ENCODE results near the gene NRG3.

NRG3 gene

GRCh38 chr10:82463614-82464013 lies 588.6 kb downstream of the NRG3 start:
- H2BK120ac ChIP-seq (ENCODE audit: insufficient read depth, low read length, poor library complexity): no peak overlapping the region
- H2BK12ac ChIP-seq (ENCODE audit: low read length): no peak overlapping the region
- H3K4me1 ChIP-seq (ENCODE audit: control insufficient read depth in 1 of 2, insufficient read depth in 2 of 2, low read length in 2 of 2): no peaks in the 10 kb centered on the region
- WGBS (ENCODE audit: extremely low coverage, insufficient coverage, insufficient read length): no CpG with 5 or more reads among the region's 1 CpG
- H2AFZ ChIP-seq (ENCODE audit: insufficient read depth, low read length, poor library complexity): no peak overlapping the region
- H3K9me3 ChIP-seq (ENCODE audit: insufficient read depth, low read depth, low read length): no peaks in the 10 kb centered on the region
- H4K91ac ChIP-seq (ENCODE audit: low read depth, low read length): no peak overlapping the region
- H3K9ac ChIP-seq (ENCODE audit: low read length): no peak overlapping the region
- no peaks in the 10 kb centered on the region for H3K27me3 ChIP-seq (ENCODE audit: insufficient read depth, low read length)
- H3K79me1 ChIP-seq (ENCODE audit: low read length): no peaks in the 10 kb centered on the region
- H3K79me2 ChIP-seq (ENCODE audit: control insufficient read depth, insufficient read depth, low read length, poor library complexity): no peaks in the 10 kb centered on the region
- no peak overlapping the region for H2AK5ac ChIP-seq (ENCODE audit: low read length)
- no peak overlapping the region for H3K23ac ChIP-seq (ENCODE audit: low read length)
- no peak overlapping the region for H3K18ac ChIP-seq (ENCODE audit: low read length)
- no peak overlapping the region for H4K8ac ChIP-seq (ENCODE audit: low read depth, low read length)
- no peak overlapping the region for H3K4me3 ChIP-seq (ENCODE audit: low read depth, low read length)
- H3K36me3 ChIP-seq (ENCODE audit: control insufficient read depth in 1 of 2, insufficient read depth in 2 of 2, low read length in 2 of 2): no peaks in the 10 kb centered on the region
- no peak for DNase-seq
- no peak overlapping the region for H3K27ac ChIP-seq (ENCODE audit: low read depth, low read length)
- H3K4me2 ChIP-seq (ENCODE audit: low read length): no peak overlapping the region
- no peak overlapping the region for H4K12ac ChIP-seq (ENCODE audit: low read depth, low read length)
- no peak overlapping the region for H3K4ac ChIP-seq (ENCODE audit: low read depth, low read length)
- no peak overlapping the region for H2BK5ac ChIP-seq (ENCODE audit: low read depth, low read length, poor library complexity)
- H3K14ac ChIP-seq (ENCODE audit: low read length): no peak overlapping the region

GRCh38 chr10:82464191-82464818 lies 589.3 kb downstream of the NRG3 start:
- H3K4me3 ChIP-seq (ENCODE audit: low read depth, low read length): no peak overlapping the region
- no peak overlapping the region for H2BK120ac ChIP-seq (ENCODE audit: insufficient read depth, low read length, poor library complexity)
- no peak overlapping the region for H3K9ac ChIP-seq (ENCODE audit: low read length)
- no CpG with 5 or more reads among the region's 6 CpGs for WGBS (ENCODE audit: extremely low coverage, insufficient coverage, insufficient read length)
- no peak overlapping the region for H2AFZ ChIP-seq (ENCODE audit: insufficient read depth, low read length, poor library complexity)
- H3K4ac ChIP-seq (ENCODE audit: low read depth, low read length): no peak overlapping the region
- H2BK12ac ChIP-seq (ENCODE audit: low read length): no peak overlapping the region
- no peaks in the 10 kb centered on the region for H3K27me3 ChIP-seq (ENCODE audit: insufficient read depth, low read length)
- no peaks in the 10 kb centered on the region for H3K79me2 ChIP-seq (ENCODE audit: control insufficient read depth, insufficient read depth, low read length, poor library complexity)
- no peak overlapping the region for H2BK5ac ChIP-seq (ENCODE audit: low read depth, low read length, poor library complexity)
- no peaks in the 10 kb centered on the region for H3K79me1 ChIP-seq (ENCODE audit: low read length)
- no peak overlapping the region for H4K8ac ChIP-seq (ENCODE audit: low read depth, low read length)
- no peak overlapping the region for H4K12ac ChIP-seq (ENCODE audit: low read depth, low read length)
- no peaks in the 10 kb centered on the region for H3K9me3 ChIP-seq (ENCODE audit: insufficient read depth, low read depth, low read length)
- no peak overlapping the region for H3K14ac ChIP-seq (ENCODE audit: low read length)
- H3K27ac ChIP-seq (ENCODE audit: low read depth, low read length): no peak overlapping the region
- H2AK5ac ChIP-seq (ENCODE audit: low read length): no peak overlapping the region
- no peak overlapping the region for H4K91ac ChIP-seq (ENCODE audit: low read depth, low read length)
- H3K23ac ChIP-seq (ENCODE audit: low read length): no peak overlapping the region
- no peak for DNase-seq
- H3K18ac ChIP-seq (ENCODE audit: low read length): no peak overlapping the region
- no peaks in the 10 kb centered on the region for H3K36me3 ChIP-seq (ENCODE audit: control insufficient read depth in 1 of 2, insufficient read depth in 2 of 2, low read length in 2 of 2)
- H3K4me2 ChIP-seq (ENCODE audit: low read length): no peak overlapping the region
- no peaks in the 10 kb centered on the region for H3K4me1 ChIP-seq (ENCODE audit: control insufficient read depth in 1 of 2, insufficient read depth in 2 of 2, low read length in 2 of 2)

- H4K8ac ChIP-seq (ENCODE audit: low read depth, low read length): no peak overlapping the region
- no peaks in the 10 kb centered on the region for H3K36me3 ChIP-seq (ENCODE audit: control insufficient read depth in 1 of 2, insufficient read depth in 2 of 2, low read length in 2 of 2)
- WGBS (ENCODE audit: extremely low coverage, insufficient coverage, insufficient read length): no CpG with 5 or more reads among the region's 5 CpGs
- no peaks in the 10 kb centered on the region for H3K79me1 ChIP-seq (ENCODE audit: low read length)
- H4K91ac ChIP-seq (ENCODE audit: low read depth, low read length): no peak overlapping the region
- H3K14ac ChIP-seq (ENCODE audit: low read length): no peak overlapping the region
- H3K23ac ChIP-seq (ENCODE audit: low read length): no peak overlapping the region
- no peak for DNase-seq
- H3K18ac ChIP-seq (ENCODE audit: low read length): no peak overlapping the region
- no peak overlapping the region for H4K12ac ChIP-seq (ENCODE audit: low read depth, low read length)
- H3K4ac ChIP-seq (ENCODE audit: low read depth, low read length): no peak overlapping the region
- H2AFZ ChIP-seq (ENCODE audit: insufficient read depth, low read length, poor library complexity): no peak overlapping the region
- no peak overlapping the region for H3K27ac ChIP-seq (ENCODE audit: low read depth, low read length)
- no peaks in the 10 kb centered on the region for H3K4me1 ChIP-seq (ENCODE audit: control insufficient read depth in 1 of 2, insufficient read depth in 2 of 2, low read length in 2 of 2)
- no peak overlapping the region for H3K4me3 ChIP-seq (ENCODE audit: low read depth, low read length)
- H2BK5ac ChIP-seq (ENCODE audit: low read depth, low read length, poor library complexity): no peak overlapping the region
- H3K9ac ChIP-seq (ENCODE audit: low read length): no peak overlapping the region
- no peak overlapping the region for H2AK5ac ChIP-seq (ENCODE audit: low read length)
- H3K27me3 ChIP-seq (ENCODE audit: insufficient read depth, low read length): no peaks in the 10 kb centered on the region
- no peak overlapping the region for H2BK120ac ChIP-seq (ENCODE audit: insufficient read depth, low read length, poor library complexity)
- H3K9me3 ChIP-seq (ENCODE audit: insufficient read depth, low read depth, low read length): no peaks in the 10 kb centered on the region
- no peaks in the 10 kb centered on the region for H3K79me2 ChIP-seq (ENCODE audit: control insufficient read depth, insufficient read depth, low read length, poor library complexity)
- H2BK12ac ChIP-seq (ENCODE audit: low read length): no peak overlapping the region
- H3K4me2 ChIP-seq (ENCODE audit: low read length): no peak overlapping the region
Observed at GRCh38 chr10:82464966-82465365, 590.0 kb downstream of the NRG3 start.

GRCh38 chr10:82468453-82468852 lies 593.5 kb downstream of the NRG3 start:
- H3K4me2 ChIP-seq (ENCODE audit: low read length): no peak overlapping the region
- no peak overlapping the region for H4K8ac ChIP-seq (ENCODE audit: low read depth, low read length)
- H3K9me3 ChIP-seq (ENCODE audit: insufficient read depth, low read depth, low read length): no peaks in the 10 kb centered on the region
- no peak overlapping the region for H4K12ac ChIP-seq (ENCODE audit: low read depth, low read length)
- H2BK5ac ChIP-seq (ENCODE audit: low read depth, low read length, poor library complexity): no peak overlapping the region
- H2AK5ac ChIP-seq (ENCODE audit: low read length): no peak overlapping the region
- H3K27me3 ChIP-seq (ENCODE audit: insufficient read depth, low read length): no peaks in the 10 kb centered on the region
- no peaks in the 10 kb centered on the region for H3K79me2 ChIP-seq (ENCODE audit: control insufficient read depth, insufficient read depth, low read length, poor library complexity)
- no peak overlapping the region for H2AFZ ChIP-seq (ENCODE audit: insufficient read depth, low read length, poor library complexity)
- no peak overlapping the region for H3K9ac ChIP-seq (ENCODE audit: low read length)
- no peak overlapping the region for H3K4ac ChIP-seq (ENCODE audit: low read depth, low read length)
- H3K14ac ChIP-seq (ENCODE audit: low read length): no peak overlapping the region
- H3K4me3 ChIP-seq (ENCODE audit: low read depth, low read length): no peak overlapping the region
- no peak overlapping the region for H3K23ac ChIP-seq (ENCODE audit: low read length)
- no peak overlapping the region for H3K18ac ChIP-seq (ENCODE audit: low read length)
- H2BK120ac ChIP-seq (ENCODE audit: insufficient read depth, low read length, poor library complexity): no peak overlapping the region
- no peaks in the 10 kb centered on the region for H3K36me3 ChIP-seq (ENCODE audit: control insufficient read depth in 1 of 2, insufficient read depth in 2 of 2, low read length in 2 of 2)
- no peak overlapping the region for H4K91ac ChIP-seq (ENCODE audit: low read depth, low read length)
- no CpG with 5 or more reads among the region's 1 CpG for WGBS (ENCODE audit: extremely low coverage, insufficient coverage, insufficient read length)
- H3K4me1 ChIP-seq (ENCODE audit: control insufficient read depth in 1 of 2, insufficient read depth in 2 of 2, low read length in 2 of 2): no peaks in the 10 kb centered on the region
- H3K79me1 ChIP-seq (ENCODE audit: low read length): no peaks in the 10 kb centered on the region
- DNase-seq: no peak
- H2BK12ac ChIP-seq (ENCODE audit: low read length): no peak overlapping the region
- no peak overlapping the region for H3K27ac ChIP-seq (ENCODE audit: low read depth, low read length)
